ENCODE results near the gene ABCG4. TPM values are rescaled to one million over a fixed set of nuclear protein-coding genes. Genes with fewer than 3 reads are reported as not detected.

The ABCG4 gene
- total RNA-seq, 1 experiment from 2014 or later = 1.9 TPM

GRCh38 chr11:119114351-119114750 is 34.5 kb upstream of the ABCG4 start:
- Histone ChIP-seq H3K9ac (ENCODE audit: low read length) (no peak overlapping the region), H3K4me2 (ENCODE audit: low read length) (no peak overlapping the region), H3K9me2 (ENCODE audit: insufficient read depth) (no peaks in the 10 kb centered on the region), H4K20me1 (ENCODE audit: insufficient read depth) (no peaks in the 10 kb centered on the region), H2AFZ (ENCODE audit: low read depth, low read length, poor library complexity, severe bottlenecking) (no peak overlapping the region), H3K79me2 (ENCODE audit: insufficient read depth, low read length) (peaks cover 2% of the 10 kb centered on the region; the same call in 1 of the 2 replicates), H3K36me3 (ENCODE audit: control insufficient read depth in 1 of 2, insufficient read depth in 2 of 2, low read length in 2 of 2) (peaks cover 11 to 21% of the 10 kb centered on the region in 2 experiments; a peak in 2 of 4 replicates), H3K4me1 (ENCODE audit: control insufficient read depth in 1 of 2, insufficient read depth in 2 of 2, low read length in 2 of 2) (peaks cover 0 to 7% of the 10 kb centered on the region in 2 experiments; a peak in 1 of 4 replicates), H3K27me3 (ENCODE audit: insufficient read depth, low read length) (no peaks in the 10 kb centered on the region), H3K27ac (ENCODE audit: low read depth, low read length) (no peak overlapping the region), H3K4me3 (replicated peaks in 1 of 2; ENCODE audit: low read depth in 1 of 2, low read length in 2 of 2) (no peak overlapping the region), H3K9me3 (ENCODE audit: control insufficient read depth in 1 of 2, insufficient read depth in 1 of 2, low read depth in 1 of 2, low read length in 2 of 2) (no peaks in the 10 kb centered on the region)
- BruUV-seq (replicated peaks) = no TSS peak
- ATAC-seq (no peak), DNase-seq (ENCODE audit: low read depth, low spot score) (no peak)
- intact Hi-C loops (cut with micrococcal nuclease) = no loop called here
- CTCF ChIA-PET = no interaction called here
- POLR2A ChIA-PET = no interaction called here
- RAD21 ChIA-PET (ENCODE audit: low non-redundant PET in 1 of 2, low total read pairs in 2 of 2, uncharacterized antibody in 2 of 2, unreplicated experiment in 2 of 2) = no interaction called here
- TF ChIP-seq ELF1 (IDR thresholded peaks at IDR 0.05; ENCODE audit: borderline replicate concordance, low read depth) = no peak
- no peak for TF ChIP-seq CEBPB (IDR thresholded peaks at IDR 0.05; ENCODE audit: low read depth)
- no peak for TF ChIP-seq TCF7L2 (IDR thresholded peaks at IDR 0.05; ENCODE audit: borderline replicate concordance, extremely low read depth, insufficient read depth, insufficient read length)
- TF ChIP-seq POLR2A (IDR thresholded peaks at IDR 0.05; ENCODE audit: borderline replicate concordance, extremely low read depth, insufficient read depth, insufficient read length) = no peak

GRCh38 chr11:119115484-119116234 is 33.2 kb upstream of the ABCG4 start:
- Histone ChIP-seq H3K27ac (ENCODE audit: low read depth, low read length) (no peak overlapping the region), H3K9me3 (ENCODE audit: control insufficient read depth in 1 of 2, insufficient read depth in 1 of 2, low read depth in 1 of 2, low read length in 2 of 2) (no peaks in the 10 kb centered on the region), H2AFZ (ENCODE audit: low read depth, low read length, poor library complexity, severe bottlenecking) (no peak overlapping the region), H3K4me3 (replicated peaks in 1 of 2; ENCODE audit: low read depth in 1 of 2, low read length in 2 of 2) (no peak overlapping the region), H3K4me1 (ENCODE audit: control insufficient read depth in 1 of 2, insufficient read depth in 2 of 2, low read length in 2 of 2) (peaks cover 4 to 12% of the 10 kb centered on the region in 2 experiments; a peak in 3 of 4 replicates), H4K20me1 (ENCODE audit: insufficient read depth) (no peaks in the 10 kb centered on the region), H3K4me2 (ENCODE audit: low read length) (no peak overlapping the region), H3K9ac (ENCODE audit: low read length) (no peak overlapping the region), H3K79me2 (ENCODE audit: insufficient read depth, low read length) (no peaks in the 10 kb centered on the region), H3K36me3 (ENCODE audit: control insufficient read depth in 1 of 2, insufficient read depth in 2 of 2, low read length in 2 of 2) (peaks cover 11 to 21% of the 10 kb centered on the region in 2 experiments; a peak in 2 of 4 replicates), H3K9me2 (ENCODE audit: insufficient read depth) (no peaks in the 10 kb centered on the region), H3K27me3 (ENCODE audit: insufficient read depth, low read length) (no peaks in the 10 kb centered on the region)
- POLR2A ChIA-PET = no interaction called here
- TF ChIP-seq JUND (IDR thresholded peaks at IDR 0.05) = no peak
- CTCF ChIA-PET = no interaction called here
- no TSS peak for BruUV-seq (replicated peaks)
- no peak for DNase-seq (ENCODE audit: low read depth, low spot score)
- intact Hi-C loops (cut with micrococcal nuclease) = no loop called here
- RAD21 ChIA-PET (ENCODE audit: low non-redundant PET in 1 of 2, low total read pairs in 2 of 2, uncharacterized antibody in 2 of 2, unreplicated experiment in 2 of 2) = no interaction called here
- ATAC-seq = no peak
